Central memory CD8-positive, alpha-beta T cell (primary cell): Measurements from ENCODE around the gene ACVR2B.

Experiments
- ATAC-seq: fragments of 150-1000 bp; cut with Tn5 transposase; replicated peaks from 2 replicates; pipeline ENCODE4 v1.10.0; 2022; ENCODE audit warnings: mild to moderate bottlenecking, moderate FRiP score, moderate number of reproducible peaks; ENCODE audit not compliant: poor library complexity, severe bottlenecking; ENCODE audit errors: extremely low read depth
- DNase-seq, 2 donors: peaks; one replicate each; pipeline ENCODE4 v3.0.0; 2021; ENCODE audit warnings: low spot score in 2 of 2
- H3K27ac Mint-ChIP-seq: one replicate; pipeline ENCODE4 v1.8.0; 2022; ENCODE audit warnings: low read depth, mild to moderate bottlenecking, moderate library complexity, mixed read lengths
- H3K27me3 Mint-ChIP-seq: one replicate; pipeline ENCODE4 v1.8.0; 2022; ENCODE audit warnings: mixed read lengths
- H3K36me3 Mint-ChIP-seq: one replicate; pipeline ENCODE4 v1.8.0; 2022; ENCODE audit warnings: mild to moderate bottlenecking, moderate library complexity, mixed read lengths; ENCODE audit not compliant: insufficient read depth
- H3K4me1 Mint-ChIP-seq: one replicate; pipeline ENCODE4 v1.8.0; 2022; ENCODE audit warnings: mixed read lengths
- H3K4me3 Mint-ChIP-seq: one replicate; pipeline ENCODE4 v1.8.0; 2022; ENCODE audit warnings: mild to moderate bottlenecking, moderate library complexity, mixed read lengths
- H3K9me3 Mint-ChIP-seq: one replicate; pipeline ENCODE4 v1.8.0; 2022; ENCODE audit warnings: mixed read lengths

The ACVR2B gene

GRCh38 chr3:38479431-38480092 lies 25.9 kb downstream of the ACVR2B start:
- DNase-seq (no peak), ATAC-seq (no peak)
- Mint-ChIP-seq H3K27ac (no peak overlapping the region), H3K9me3 (no peaks in the 10 kb centered on the region), H3K27me3 (no peaks in the 10 kb centered on the region), H3K4me1 (peaks cover under 1% of the 10 kb centered on the region), H3K4me3 (no peak overlapping the region), H3K36me3 (peaks cover 6% of the 10 kb centered on the region)

GRCh38 chr3:38480093-38480445 lies 26.4 kb downstream of the ACVR2B start:
- Mint-ChIP-seq H3K27me3 (no peaks in the 10 kb centered on the region), H3K4me1 (no peaks in the 10 kb centered on the region), H3K27ac (no peak overlapping the region), H3K4me3 (no peak overlapping the region), H3K36me3 (peaks cover 6% of the 10 kb centered on the region), H3K9me3 (no peaks in the 10 kb centered on the region)
- DNase-seq = no peak
- ATAC-seq = no peak

GRCh38 chr3:38480930-38481329 lies 27.2 kb downstream of the ACVR2B start:
- no peaks in the 10 kb centered on the region for H3K4me1 Mint-ChIP-seq
- H3K27me3 Mint-ChIP-seq = no peaks in the 10 kb centered on the region
- H3K9me3 Mint-ChIP-seq = no peaks in the 10 kb centered on the region
- ATAC-seq (no peak), DNase-seq (no peak)
- H3K36me3 Mint-ChIP-seq = peaks cover 6% of the 10 kb centered on the region
- H3K4me3 Mint-ChIP-seq = no peak overlapping the region
- no peak overlapping the region for H3K27ac Mint-ChIP-seq

- Mint-ChIP-seq H3K9me3 (no peaks in the 10 kb centered on the region), H3K4me1 (no peaks in the 10 kb centered on the region), H3K27me3 (no peaks in the 10 kb centered on the region), H3K27ac (no peak overlapping the region), H3K4me3 (no peak overlapping the region), H3K36me3 (peaks cover 6% of the 10 kb centered on the region)
- DNase-seq (no peak), ATAC-seq (no peak)
Observed at GRCh38 chr3:38482951-38483350, 29.3 kb downstream of the ACVR2B start.

GRCh38 chr3:38487323-38487722 lies 33.6 kb downstream of the ACVR2B start:
- H3K4me3 Mint-ChIP-seq = no peak overlapping the region
- DNase-seq (no peak), ATAC-seq (no peak)
- H3K27ac Mint-ChIP-seq = no peak overlapping the region
- H3K36me3 Mint-ChIP-seq = peaks cover 4% of the 10 kb centered on the region
- H3K9me3 Mint-ChIP-seq = no peaks in the 10 kb centered on the region
- no peaks in the 10 kb centered on the region for H3K27me3 Mint-ChIP-seq
- no peaks in the 10 kb centered on the region for H3K4me1 Mint-ChIP-seq

- DNase-seq (no peak), ATAC-seq (no peak)
- H3K4me3 Mint-ChIP-seq = no peak overlapping the region
- no peak overlapping the region for H3K27ac Mint-ChIP-seq
- no peaks in the 10 kb centered on the region for H3K4me1 Mint-ChIP-seq
- H3K36me3 Mint-ChIP-seq = no peaks in the 10 kb centered on the region
- no peaks in the 10 kb centered on the region for H3K9me3 Mint-ChIP-seq
- H3K27me3 Mint-ChIP-seq = no peaks in the 10 kb centered on the region
Observed at GRCh38 chr3:38488949-38489348, 35.3 kb downstream of the ACVR2B start.

- no peaks in the 10 kb centered on the region for H3K27me3 Mint-ChIP-seq
- ATAC-seq = no peak
- H3K36me3 Mint-ChIP-seq = no peaks in the 10 kb centered on the region
- DNase-seq = no peak
- H3K4me3 Mint-ChIP-seq = no peak overlapping the region
- no peaks in the 10 kb centered on the region for H3K9me3 Mint-ChIP-seq
- no peak overlapping the region for H3K27ac Mint-ChIP-seq
- no peaks in the 10 kb centered on the region for H3K4me1 Mint-ChIP-seq
Observed at GRCh38 chr3:38489766-38490165, 36.1 kb downstream of the ACVR2B start.

GRCh38 chr3:38490281-38491030 lies 36.8 kb downstream of the ACVR2B start:
- ATAC-seq (no peak), DNase-seq (no peak)
- no peaks in the 10 kb centered on the region for H3K9me3 Mint-ChIP-seq
- no peaks in the 10 kb centered on the region for H3K27me3 Mint-ChIP-seq
- no peaks in the 10 kb centered on the region for H3K4me1 Mint-ChIP-seq
- no peak overlapping the region for H3K4me3 Mint-ChIP-seq
- no peak overlapping the region for H3K27ac Mint-ChIP-seq
- H3K36me3 Mint-ChIP-seq = no peaks in the 10 kb centered on the region

GRCh38 chr3:38491215-38491614 lies 37.5 kb downstream of the ACVR2B start:
- Mint-ChIP-seq H3K27ac (no peak overlapping the region), H3K9me3 (no peaks in the 10 kb centered on the region), H3K4me3 (no peak overlapping the region), H3K27me3 (no peaks in the 10 kb centered on the region), H3K4me1 (no peaks in the 10 kb centered on the region), H3K36me3 (peaks cover 2% of the 10 kb centered on the region)
- ATAC-seq (no peak), DNase-seq (no peak)

GRCh38 chr3:38493031-38493430 lies 39.3 kb downstream of the ACVR2B start:
- Mint-ChIP-seq H3K27ac (no peak overlapping the region), H3K4me1 (peaks cover 11% of the 10 kb centered on the region), H3K9me3 (no peaks in the 10 kb centered on the region), H3K4me3 (no peak overlapping the region), H3K27me3 (no peaks in the 10 kb centered on the region), H3K36me3 (peaks cover 7% of the 10 kb centered on the region)
- ATAC-seq (no peak), DNase-seq (no peak)

- Mint-ChIP-seq H3K9me3 (no peaks in the 10 kb centered on the region), H3K27me3 (no peaks in the 10 kb centered on the region), H3K36me3 (peaks cover 14% of the 10 kb centered on the region), H3K4me3 (peak within 1 kb of the TSS; percentile 87), H3K4me1 (peaks cover 28% of the 10 kb centered on the region), H3K27ac (peak within 1 kb of the TSS; percentile 82)
- ATAC-seq = peak; percentile 90
- peak; percentile 81 to 93 for DNase-seq
Observed at GRCh38 chr3:38496131-38496910, 42.6 kb downstream of the ACVR2B start, which contains the start of gene EXOG. Gene EXOG (plus strand): TSS chr3:38496340. CDS start chr3:38496368, 28 bp downstream.

GRCh38 chr3:38497031-38497430 lies 43.3 kb downstream of the ACVR2B start:
- Mint-ChIP-seq H3K36me3 (peaks cover 18% of the 10 kb centered on the region), H3K4me1 (peaks cover 28% of the 10 kb centered on the region), H3K9me3 (no peaks in the 10 kb centered on the region), H3K27me3 (no peaks in the 10 kb centered on the region), H3K27ac (peak overlapping the region; percentile 82), H3K4me3 (peak overlapping the region; percentile 87)
- DNase-seq (no peak), ATAC-seq (no peak)
